ENCODE data around the gene DNM3. TPM values are rescaled to one million over a fixed set of nuclear protein-coding genes. Genes with fewer than 3 reads are reported as not detected.

DNM3 gene
- polyA plus RNA-seq, 3 donors: 0.15 TPM; not detected in 2

- Histone ChIP-seq H3K4me1 (ENCODE audit: control insufficient read depth in 1 of 2, insufficient read depth in 2 of 2, low read length in 2 of 2) (no peaks in the 10 kb centered on the region), H3K27ac (ENCODE audit: low read depth in 1 of 2, low read length in 2 of 2) (no peak overlapping the region), H3K4me3 (replicated peaks in 1 of 3; ENCODE audit: low read depth in 2 of 3, low read length in 3 of 3) (no peak overlapping the region), H4K20me1 (ENCODE audit: insufficient read depth, low read length) (no peaks in the 10 kb centered on the region), H3K4me2 (replicated peaks; ENCODE audit: extremely low read depth, low read length, poor library complexity, severe bottlenecking) (no peak overlapping the region), H3K27me3 (ENCODE audit: control insufficient read depth in 2 of 2, insufficient read depth in 2 of 2, low read length in 2 of 2) (no peaks in the 10 kb centered on the region), H2AFZ (ENCODE audit: insufficient read depth, low read depth, low read length, poor library complexity, severe bottlenecking) (no peak overlapping the region), H3K36me3 (replicated peaks in 1 of 2; ENCODE audit: control insufficient read depth in 1 of 2, insufficient read depth in 2 of 2, low read length in 2 of 2) (no peaks in the 10 kb centered on the region), H3K9me3 (replicated peaks in 1 of 2; ENCODE audit: control insufficient read depth in 1 of 2, insufficient read depth in 1 of 2, low read length in 2 of 2) (no peaks in the 10 kb centered on the region), H3K79me2 (ENCODE audit: insufficient read depth, low read length) (no peaks in the 10 kb centered on the region), H3K9ac (ENCODE audit: insufficient read depth, low read length, poor library complexity, severe bottlenecking) (no peak overlapping the region)
- no peaks in the 10 kb centered on the region for H3K4me1 Mint-ChIP-seq
- no peaks in the 10 kb centered on the region for H3K36me3 Mint-ChIP-seq
- DNase-seq: no peak
- H3K9me3 Mint-ChIP-seq: peaks cover 0 to 2% (median 0%) of the 10 kb centered on the region in 7 donors
- H3K4me3 Mint-ChIP-seq: no peak overlapping the region
- no peaks in the 10 kb centered on the region for H3K27me3 Mint-ChIP-seq (ENCODE audit: low read depth in 3 of 3)
- intact Hi-C loops (cut with micrococcal nuclease): no loop called here
- H3K27ac Mint-ChIP-seq: no peak overlapping the region
- no peak for TF ChIP-seq CTCF (IDR thresholded peaks at IDR 0.05)
- WGBS (ENCODE audit: insufficient coverage): no CpG with 5 or more reads among the region's 2 CpGs
These were observed 484.2 kb downstream of the DNM3 start for GRCh38 chr1:172325531-172325930.

DNA sequence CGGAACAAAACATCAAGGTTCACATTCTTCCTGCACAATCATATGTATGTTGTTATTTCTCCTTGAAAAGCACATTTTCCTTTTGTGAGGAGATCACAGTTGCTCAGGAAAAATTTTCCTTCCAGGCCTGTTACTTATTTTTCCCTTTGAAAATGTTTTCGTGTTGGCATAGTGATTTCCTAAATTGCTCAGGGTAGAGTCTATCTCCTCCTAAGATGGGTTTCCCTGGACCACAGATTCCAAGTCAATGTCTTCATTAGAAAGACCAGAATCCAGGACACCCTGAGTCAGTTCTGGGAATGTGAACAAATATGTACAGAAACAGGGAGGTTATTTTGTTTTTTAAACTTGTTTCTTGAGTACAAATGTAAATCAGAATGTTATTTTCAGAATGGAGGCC is 484.8 kb downstream of the DNM3 start:
- Histone ChIP-seq H3K27ac (ENCODE audit: low read depth in 1 of 2, low read length in 2 of 2) (no peak overlapping the region), H3K4me1 (ENCODE audit: control insufficient read depth in 1 of 2, insufficient read depth in 2 of 2, low read length in 2 of 2) (no peaks in the 10 kb centered on the region), H3K9ac (ENCODE audit: insufficient read depth, low read length, poor library complexity, severe bottlenecking) (no peak overlapping the region), H3K4me3 (replicated peaks in 1 of 3; ENCODE audit: low read depth in 2 of 3, low read length in 3 of 3) (no peak overlapping the region), H3K9me3 (replicated peaks in 1 of 2; ENCODE audit: control insufficient read depth in 1 of 2, insufficient read depth in 1 of 2, low read length in 2 of 2) (no peaks in the 10 kb centered on the region), H4K20me1 (ENCODE audit: insufficient read depth, low read length) (no peaks in the 10 kb centered on the region), H3K27me3 (ENCODE audit: control insufficient read depth in 2 of 2, insufficient read depth in 2 of 2, low read length in 2 of 2) (no peaks in the 10 kb centered on the region), H2AFZ (ENCODE audit: insufficient read depth, low read depth, low read length, poor library complexity, severe bottlenecking) (no peak overlapping the region), H3K4me2 (replicated peaks; ENCODE audit: extremely low read depth, low read length, poor library complexity, severe bottlenecking) (no peak overlapping the region), H3K36me3 (replicated peaks in 1 of 2; ENCODE audit: control insufficient read depth in 1 of 2, insufficient read depth in 2 of 2, low read length in 2 of 2) (no peaks in the 10 kb centered on the region), H3K79me2 (ENCODE audit: insufficient read depth, low read length) (no peaks in the 10 kb centered on the region)
- Mint-ChIP-seq H3K4me3 (no peak overlapping the region), H3K4me1 (no peaks in the 10 kb centered on the region), H3K27ac (no peak overlapping the region), H3K36me3 (no peaks in the 10 kb centered on the region), H3K9me3 (peaks cover 0 to 2% (median 0%) of the 10 kb centered on the region in 7 donors), H3K27me3 (ENCODE audit: low read depth in 3 of 3) (no peaks in the 10 kb centered on the region)
- intact Hi-C loops (cut with micrococcal nuclease): no loop called here
- no peak for TF ChIP-seq CTCF (IDR thresholded peaks at IDR 0.05)
- WGBS (ENCODE audit: insufficient coverage): no CpG with 5 or more reads among the region's 2 CpGs
- DNase-seq: no peak
